ENCODE measurements around the gene MCHR1.

MCHR1 gene

DNA sequence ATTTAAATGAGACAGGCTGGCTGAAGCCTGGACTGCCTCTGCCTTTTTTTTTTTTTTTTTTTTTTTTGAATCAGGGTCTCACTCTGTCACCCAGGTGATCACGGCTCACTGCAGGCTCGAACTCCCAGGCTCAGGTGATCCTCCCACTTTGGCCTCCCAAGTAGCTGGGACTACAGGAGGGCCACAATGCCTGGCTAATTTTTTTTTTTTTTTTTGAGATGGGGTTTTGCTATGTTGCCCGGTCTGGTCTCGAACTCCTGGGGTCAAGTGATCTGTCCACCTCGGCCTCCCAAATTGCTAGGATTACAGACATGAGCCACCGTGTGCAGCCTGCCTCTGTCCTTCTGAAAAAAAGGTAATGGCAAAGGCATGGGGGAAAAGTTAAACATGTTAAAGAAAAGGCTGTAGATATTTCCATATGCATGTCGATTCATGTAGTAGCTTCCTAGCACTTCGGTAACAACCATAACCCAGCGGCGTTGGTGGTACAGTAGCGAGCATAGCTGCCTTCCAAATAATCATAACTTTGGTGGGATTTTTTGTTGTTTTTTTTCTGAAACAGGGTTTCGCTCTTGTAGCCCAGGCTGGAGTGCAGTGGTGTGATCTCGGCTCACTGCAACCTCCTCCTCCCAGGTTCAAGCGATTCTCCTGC lies 48.8 kb downstream of the MCHR1 start:
- DNase-seq, result no peak

DNA sequence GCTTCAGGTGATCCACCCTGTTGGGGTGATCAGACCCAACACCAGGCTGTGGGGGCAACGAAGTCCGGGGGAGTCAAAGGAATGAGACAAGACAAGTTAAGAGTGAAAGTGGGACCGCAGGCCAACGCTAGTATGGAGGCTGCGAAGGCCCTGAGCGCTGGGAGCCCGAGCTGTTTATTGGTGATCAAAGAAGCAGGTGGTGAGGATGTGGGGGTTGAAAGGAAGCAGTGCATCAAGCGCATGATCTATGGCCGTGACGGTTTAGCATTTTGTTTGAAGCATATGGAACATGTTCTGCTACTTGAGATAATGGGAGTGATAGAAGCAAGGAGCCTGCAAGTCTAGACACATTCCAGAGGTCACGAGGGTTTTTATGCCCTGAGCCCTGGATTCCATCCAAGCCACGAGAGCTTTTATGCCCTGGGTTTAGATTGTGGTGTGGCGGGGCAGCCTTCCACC lies 49.5 kb downstream of the MCHR1 start:
- no peak for DNase-seq

DNA sequence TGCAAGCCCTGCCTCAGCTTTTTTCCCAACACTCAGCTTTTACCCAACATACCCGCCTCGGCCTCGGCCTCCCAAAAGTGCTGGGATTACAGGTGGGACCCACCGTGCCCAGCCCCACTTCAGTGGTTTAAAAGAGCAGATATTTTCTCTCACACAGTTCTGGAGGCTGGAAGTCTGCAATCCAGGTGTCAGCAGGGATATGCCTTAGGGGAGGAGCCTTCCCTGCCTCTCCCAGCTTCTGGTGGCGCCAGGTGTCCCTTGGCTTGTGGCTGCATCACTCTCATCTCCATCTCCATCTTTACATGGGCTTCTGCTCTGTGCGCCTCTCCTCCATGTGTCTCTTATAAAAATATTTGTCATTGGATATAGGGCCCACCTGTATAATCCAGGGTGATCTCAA lies 50.0 kb downstream of the MCHR1 start:
- no peak for DNase-seq

Data from SHP77 treated with DMSO at 0.1 percent for 48 hours (cell line).